IPS DF 4.7 (cell line): ENCODE measurements around the gene OTOF.
"Not testable (repeated sequence)": the region's sequence is repeated elsewhere in the genome, so short reads cannot be mapped to it uniquely, and the experiment has no call there.

Experiments
- DNase-seq: peaks from one replicate; pipeline ENCODE4 v3.0.0-alpha.2; 2013; ENCODE audit warnings: low spot score; ENCODE audit errors: extremely low read depth

Gene OTOF

DNA sequence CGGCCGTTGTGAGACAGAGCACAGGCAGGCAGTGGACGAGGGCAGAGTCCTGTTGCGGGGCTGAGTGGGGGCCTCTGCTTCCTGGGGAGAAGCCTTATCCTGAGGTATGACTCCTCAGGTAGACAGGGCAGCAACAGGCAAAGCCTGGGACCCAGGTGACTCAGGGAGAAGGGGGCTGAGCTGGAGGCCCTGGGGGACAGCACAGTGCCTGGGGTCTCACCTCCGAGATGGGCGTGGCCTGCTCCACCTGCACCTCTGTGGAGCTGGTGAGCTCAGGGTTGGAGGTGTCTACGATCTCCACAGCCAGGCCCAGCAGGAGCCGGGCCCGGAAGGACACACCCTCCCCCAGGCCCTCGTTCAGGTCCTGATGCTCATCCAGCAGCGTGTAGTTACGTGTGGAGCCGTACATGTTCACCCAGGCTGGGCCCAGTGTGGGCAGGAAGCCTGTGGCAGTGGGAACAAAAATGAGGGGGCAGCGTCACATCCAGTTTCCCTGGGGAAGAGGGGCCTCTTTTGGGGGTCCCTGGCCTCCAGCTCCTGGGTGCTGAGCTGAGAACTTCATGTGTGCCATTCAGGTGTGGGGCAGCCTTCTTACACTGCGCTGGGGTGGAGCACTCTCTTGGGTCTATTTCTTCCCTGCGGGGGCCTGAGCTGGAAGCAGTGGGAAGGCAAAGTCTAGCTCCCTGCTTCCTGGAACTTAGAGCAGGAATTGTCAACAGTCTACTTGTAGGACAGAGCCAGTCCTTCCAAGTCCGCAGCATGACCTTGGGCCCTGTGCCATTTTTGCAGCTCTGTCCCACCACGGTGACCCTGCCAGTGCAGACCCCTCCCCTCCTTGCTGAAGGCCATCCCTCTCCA is 2.9 kb upstream of the OTOF start:
- DNase-seq: no peak

DNA sequence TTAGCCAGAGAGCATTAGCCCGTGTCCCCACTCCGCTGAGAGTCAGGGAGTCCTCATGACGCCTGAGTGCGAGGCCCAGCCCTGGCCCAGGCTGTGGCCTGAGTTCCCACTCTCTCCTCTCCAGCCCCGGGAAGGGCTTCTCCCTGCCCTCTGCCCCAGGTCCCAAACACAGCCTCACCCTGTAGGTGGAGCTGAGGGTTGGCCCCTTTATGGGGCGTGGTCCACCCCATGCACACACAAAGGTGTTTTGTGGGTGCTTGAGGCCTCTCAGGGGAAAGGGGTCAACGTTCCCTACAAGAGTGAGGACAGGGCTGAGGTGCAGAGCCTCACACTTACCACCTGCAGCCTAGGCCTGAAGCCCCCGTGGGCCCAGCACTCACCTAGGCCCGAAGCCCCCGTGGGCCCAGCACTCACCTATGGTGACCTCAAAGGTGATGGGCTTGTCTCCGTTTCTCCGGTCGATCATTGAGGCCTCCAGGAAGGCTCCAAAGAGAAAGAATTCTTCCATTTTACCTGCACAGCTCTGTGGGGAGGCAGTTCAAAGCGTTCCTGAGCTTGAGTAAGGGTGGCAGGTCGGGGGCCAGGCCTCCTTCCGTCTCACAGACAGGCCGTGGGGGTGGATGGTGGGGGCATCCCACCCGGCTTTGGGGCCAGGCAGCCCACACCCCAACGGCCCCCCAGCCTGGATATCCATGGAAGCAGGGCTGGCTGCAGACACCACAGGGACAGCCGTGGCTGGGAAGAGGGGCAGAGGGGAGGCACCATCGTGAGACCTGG is 2.1 kb upstream of the OTOF start:
- no peak for DNase-seq

DNA sequence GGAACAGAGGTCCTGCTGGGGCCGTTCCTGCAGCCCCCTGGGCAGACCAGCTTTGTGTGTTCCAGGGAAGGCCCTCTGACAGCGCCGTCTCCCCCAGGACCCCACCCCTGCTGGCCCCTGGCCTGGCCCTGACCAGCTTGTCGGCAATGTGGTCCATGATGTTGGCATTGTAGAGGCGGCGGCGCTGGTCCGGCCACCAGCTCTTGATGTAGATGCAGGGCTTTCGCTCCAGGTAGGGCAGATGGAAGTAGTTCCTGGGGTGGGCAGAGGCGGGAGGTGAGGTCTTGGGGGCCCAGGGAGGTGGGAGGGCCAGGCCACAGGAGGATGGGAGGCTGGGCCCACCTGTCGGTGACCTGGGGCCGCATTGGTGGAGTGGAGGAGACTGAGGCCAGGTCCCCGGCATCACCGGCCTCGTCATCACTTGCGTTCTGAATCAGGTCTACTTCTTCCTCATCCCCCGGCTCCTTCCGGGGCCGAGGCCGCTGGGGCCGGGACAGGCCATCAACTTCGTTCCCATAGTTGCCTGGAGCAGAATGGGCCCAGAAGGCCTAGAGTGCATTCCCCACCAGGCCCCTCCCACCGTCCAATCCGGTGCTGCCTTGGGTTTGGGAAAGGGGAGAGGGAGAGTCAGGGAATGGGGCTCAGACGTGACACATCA is 1.3 kb upstream of the OTOF start:
- DNase-seq: no peak

DNA sequence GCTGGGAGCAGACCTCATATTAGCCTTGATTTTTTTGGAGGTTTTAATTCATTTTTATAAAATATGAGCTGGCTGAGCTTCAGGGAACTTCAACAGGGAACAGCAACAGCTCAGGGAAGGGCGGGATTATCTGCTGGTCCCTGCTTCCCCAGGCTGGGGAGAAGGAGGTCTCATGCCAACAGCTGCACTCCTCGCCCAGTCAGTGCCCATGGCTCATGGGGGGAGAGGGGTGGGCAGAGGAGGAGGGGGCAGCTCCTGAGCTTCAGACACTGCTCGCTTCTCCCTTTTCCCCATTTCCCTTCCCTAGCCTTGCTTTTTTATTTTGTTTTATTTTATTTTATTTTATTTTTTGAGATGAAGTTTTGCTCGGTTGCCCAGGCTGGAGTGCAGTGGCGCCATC is 442 bp upstream of the OTOF start:
- DNase-seq: no peak

DNA sequence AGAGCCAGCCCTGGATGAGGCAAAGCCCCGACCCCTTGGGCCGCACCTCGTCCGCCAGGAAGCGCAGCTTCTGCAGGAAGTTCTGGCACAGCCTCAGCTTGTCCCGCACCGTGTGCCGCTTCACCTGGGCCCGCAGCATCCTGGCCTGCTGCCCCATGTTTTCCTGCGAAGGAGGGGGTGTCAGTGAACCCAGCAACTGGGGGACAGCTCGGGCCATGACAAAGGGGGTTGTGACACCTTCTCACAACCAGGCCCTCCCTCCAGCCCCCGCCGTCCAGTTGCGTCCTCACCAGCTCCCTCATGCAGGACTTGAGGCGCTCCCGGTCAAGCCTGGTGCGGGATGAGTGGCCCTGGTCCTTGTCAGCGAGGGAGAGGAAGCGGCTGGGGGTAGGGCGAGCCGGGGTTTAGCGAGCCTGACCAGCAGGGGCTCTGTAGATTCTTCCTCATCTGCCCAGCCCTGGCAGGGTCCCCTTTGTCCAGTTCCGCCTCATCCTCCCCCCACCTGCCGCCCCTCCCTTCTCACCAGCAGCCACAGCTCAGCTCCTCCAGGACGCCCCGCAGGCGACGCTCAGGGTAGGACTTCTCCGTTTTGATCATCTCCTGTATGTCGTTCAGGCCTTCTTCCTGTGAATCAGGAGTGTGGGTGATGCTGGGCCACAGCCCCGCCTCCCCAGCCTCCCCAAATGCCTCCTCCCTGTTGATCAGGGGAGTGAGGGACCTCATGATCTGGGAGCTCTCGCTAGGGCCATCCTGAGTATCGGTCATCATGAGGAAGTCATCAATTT is 606 bp downstream of the OTOF start:
- DNase-seq: no peak

DNA sequence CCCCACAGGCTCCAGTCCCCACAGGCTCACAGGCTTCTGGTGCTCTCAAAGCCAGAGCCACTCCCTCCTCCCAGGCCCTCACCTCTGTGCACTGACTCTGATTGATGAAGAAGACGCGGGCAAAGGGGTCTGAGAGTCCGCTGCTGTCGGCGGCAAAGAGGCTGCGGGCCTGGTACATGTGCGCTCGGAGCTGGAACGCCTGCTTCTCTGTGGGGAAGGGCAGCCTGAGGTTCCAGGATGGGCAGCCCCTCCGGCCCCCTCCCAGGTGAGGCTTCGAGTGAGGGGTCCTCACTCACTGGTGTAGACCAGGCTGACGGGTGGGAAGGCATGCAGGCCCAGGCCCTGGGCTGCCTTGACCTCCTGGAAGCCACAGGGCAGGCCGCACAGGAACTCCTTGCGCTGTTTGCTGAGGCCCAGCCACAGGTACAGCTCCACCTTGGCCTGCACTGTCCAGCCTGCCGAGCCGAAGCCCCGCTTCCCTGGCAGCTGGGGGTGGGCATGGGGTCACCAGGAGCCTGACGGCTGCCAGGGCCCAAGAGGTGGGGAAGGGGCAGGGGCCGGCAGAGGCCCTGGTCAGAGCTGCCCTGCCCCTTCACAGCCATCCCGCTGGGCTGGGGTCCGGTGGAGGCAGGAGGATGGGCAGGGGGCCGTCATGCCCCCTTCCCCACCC is 2.0 kb downstream of the OTOF start:
- no peak for DNase-seq

DNA sequence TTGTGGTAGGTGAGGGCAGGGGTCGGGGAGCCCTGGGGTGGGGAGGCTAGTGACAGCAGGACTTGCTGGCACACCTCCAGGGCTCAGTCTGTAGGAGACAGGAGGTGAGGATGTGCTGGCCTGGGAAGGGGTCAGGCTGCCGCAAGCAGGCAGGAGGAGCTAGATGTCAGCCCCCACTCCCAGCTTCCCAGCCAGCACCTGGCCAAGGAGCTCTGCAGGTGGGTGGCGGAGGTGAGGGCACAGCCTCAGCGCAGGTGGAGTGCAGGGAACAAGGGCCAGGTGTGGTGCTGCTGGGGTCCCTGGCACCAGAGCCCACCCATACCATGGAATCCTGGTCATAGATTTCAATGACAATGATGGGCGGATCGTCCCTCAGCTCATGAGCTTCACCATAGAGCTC is 2.9 kb downstream of the OTOF start:
- DNase-seq: no peak

DNA sequence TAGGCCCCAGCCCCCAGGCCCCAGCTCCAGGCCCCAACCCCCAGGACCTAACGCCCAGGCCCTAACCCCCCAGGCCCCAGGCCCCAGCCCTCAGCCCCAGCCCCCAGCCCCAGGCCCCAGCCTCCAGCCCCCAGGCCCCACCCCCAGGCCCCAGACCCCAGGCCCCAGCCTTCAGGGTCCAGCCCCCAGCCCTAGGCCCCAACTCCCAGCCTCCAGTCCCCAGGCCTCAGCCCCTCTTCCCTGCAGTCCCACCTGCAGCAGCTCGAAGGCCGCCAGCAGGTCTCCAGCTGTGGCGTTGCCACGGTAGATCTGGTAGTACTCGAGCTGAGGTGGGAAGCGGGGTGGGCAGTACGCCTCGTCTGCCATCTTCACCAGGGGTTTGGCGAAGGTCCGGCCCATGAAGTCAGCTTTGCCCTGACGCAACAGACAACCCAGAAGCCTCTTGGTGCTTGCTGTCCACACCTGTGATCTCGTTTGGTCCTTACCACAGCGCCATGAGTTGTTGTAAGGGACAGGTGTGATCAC is 3.6 kb downstream of the OTOF start:
- DNase-seq: no peak

DNA sequence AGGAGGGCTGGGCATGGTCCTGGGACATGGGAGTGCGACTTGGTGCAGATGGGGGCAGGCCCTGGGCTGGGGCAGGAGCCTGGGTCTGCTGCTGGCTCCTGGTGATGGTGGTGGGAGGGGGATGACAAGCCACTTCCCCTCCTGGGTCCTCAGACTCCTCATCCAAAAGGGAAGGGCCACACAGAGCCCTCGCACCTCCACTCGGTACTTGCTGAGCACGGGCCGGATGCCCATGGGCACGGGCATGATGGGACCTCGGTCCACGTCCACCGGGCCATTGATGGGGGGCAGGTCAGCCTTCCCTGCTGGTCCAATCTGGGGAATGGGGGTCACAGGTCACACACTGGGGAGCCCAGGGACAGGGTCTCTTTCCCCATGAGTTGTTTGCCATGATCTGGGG is 4.1 kb downstream of the OTOF start:
- no peak for DNase-seq

DNA sequence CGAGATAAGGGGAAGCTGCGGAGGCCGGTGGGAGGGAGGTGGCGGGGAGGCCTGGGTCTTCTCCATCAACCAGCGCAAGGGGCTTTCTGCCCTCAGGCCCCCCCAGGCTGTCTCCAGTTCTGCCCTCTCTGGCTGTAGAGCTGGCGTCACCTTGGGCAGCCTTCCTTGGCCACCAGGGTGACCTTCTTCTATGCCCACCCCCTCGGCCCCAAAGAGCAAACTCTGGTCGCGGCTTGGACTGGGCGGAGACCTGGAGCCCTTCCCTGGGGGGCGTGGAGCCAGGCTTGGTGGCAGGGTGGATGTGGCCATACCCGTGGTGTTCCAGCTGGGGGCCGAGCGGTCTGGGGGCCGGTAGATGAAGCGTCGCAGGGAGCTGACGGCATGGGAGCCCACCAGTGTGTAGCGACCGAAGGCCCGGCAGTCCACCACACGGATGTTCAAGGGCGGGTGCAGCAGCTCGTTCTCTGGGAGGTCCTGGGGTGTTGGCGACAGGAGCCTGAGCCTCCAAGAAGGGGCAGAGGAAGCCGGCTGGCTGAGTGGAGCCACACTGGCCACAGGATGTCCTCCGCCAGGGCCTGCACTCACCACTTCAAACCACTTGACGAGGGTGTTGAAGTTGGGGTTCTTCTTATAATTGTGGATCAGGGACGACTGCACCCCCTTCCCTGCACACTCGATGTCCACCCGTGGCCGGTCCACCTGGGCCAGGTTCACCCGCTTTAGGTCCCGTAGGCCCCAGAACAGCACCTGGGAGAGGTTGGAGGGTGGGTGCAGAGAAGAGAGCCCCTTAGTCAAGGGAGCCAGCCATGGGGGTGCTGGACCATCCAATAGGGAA is 4.9 kb downstream of the OTOF start:
- no peak for DNase-seq

DNA sequence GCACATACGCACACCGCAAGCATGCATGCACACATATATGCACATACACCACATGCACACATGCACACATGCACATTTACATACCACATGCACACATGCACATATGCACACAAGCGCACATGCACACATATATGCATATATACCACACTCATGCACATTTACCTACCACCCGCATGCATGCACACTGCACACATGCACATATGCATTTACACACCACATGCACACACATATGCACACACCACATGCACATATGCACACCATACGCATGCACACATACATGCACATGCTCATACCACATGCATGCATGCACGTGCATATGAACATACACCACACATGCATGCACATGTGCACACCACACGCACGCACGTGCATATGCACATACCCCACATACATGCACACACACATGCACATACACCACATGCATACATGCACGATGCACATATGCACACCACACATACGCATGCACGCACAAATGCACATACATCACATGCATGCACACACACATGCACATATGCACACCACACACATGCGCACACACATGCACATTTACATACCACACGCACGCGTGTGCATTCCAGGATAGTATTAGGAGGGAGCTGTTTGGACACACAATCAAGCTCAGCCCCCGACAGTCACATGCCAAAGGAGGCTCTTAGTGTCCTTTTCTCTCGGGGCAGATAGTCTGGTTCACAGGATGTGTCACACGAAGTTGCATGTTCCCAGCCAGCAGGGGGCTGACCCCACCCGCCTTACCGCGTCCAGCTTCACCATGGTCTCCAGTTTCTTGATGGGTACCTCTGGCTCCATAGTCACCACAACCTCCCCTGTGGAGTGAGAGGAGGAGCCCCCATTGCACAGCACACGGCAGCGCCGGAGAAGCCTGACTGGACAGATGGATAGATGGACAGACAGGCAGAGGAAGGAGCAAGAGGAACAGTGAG is 5.9 kb downstream of the OTOF start:
- DNase-seq: no peak

DNA sequence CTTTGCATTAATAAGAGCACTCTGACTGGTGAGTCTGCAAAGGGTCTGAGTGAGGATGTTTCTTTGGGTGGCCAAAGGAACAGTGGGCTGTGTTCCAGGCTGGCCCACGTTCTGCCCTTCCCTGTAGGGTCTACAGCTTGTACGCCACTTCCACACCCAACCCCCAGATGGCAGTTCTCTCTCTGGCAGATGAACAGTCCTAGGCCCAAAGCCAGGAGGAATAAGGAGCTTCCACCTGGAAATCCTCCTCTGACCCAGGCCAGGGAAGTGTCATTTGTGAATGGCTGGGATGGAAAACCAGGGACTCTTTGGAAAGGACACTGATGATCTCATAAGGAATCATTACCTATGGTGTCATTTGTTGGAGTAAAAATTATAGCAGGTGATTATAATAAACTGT is 6.6 kb downstream of the OTOF start:
- DNase-seq: no peak

DNA sequence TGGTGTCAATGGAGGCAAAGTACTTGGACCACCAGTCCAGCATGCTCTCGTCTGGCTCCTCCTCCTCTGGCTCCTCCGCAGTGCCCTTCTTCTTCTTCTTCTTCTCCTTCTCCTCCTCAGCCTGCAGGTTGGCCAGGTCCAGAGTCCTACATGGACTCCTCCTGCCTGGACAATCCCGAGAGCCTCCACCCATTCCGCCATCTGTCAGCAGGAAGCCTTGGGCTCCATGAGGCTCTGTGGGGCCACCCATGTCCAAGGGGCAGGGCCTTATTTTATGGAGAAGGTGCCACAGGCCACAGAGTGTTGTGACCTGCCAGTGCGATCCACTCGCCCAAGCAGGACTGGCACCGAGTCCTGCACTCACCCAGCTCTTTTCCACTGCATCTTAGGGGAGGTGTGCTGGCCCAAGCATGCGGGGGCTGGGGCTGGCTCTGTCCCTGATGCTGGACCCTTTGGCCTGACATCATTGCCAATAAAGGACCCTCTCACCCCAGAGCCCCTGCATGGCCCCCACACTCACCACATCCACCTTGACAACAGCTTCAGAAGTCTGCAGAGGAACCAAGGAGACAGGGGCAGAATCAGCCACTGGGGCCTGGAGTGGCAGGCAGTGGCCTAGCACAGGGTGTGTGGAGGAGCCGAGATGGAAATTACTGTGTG is 7.2 kb downstream of the OTOF start:
- no peak for DNase-seq

DNA sequence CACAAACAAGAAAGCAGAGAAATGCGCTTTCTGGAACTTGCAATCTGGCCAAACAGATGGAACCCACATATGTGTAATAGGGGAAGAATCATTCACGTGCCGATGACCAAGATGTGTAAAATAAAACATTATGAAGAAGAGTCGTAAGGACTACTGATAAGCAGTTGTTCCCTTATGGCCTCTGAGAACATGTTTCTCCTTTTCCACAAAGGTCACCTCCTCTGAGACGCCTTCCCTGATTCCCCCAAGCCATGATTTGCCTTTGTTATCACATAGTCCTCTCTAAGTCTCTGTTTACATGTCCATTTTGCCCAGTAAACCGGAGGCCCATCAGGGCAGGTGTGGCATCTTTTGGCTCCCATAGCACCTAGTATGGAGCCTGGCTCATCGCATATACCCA is 8.0 kb downstream of the OTOF start:
- DNase-seq: no peak

DNA sequence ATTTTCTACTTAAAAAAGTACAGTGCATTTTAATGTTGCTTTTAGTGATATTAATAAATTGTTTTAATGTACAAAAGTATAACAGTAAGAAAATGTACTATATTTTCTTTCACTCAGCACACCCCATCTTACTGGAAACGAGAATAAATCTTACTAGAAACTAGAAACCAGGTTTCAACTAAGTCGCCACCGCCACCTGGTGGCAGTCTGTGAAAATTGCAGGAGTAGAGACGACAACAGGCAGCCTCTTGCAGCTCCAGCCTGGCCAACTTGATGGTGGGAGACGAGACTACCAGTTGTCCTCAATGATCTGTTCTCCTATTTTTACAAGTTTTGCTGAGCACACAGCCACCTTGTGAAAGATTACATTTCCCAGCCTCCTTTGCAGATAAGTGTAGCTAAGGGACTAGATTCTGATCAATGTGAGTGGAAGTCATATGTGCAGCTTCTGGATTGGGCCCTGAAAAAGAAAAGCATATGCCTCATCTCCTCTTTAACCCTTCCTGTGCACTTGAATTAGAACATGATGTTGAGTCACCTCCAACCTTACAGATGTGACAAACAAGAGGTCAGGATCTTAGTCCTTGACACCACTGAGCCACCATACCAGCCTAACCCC is 8.7 kb downstream of the OTOF start:
- no peak for DNase-seq

DNA sequence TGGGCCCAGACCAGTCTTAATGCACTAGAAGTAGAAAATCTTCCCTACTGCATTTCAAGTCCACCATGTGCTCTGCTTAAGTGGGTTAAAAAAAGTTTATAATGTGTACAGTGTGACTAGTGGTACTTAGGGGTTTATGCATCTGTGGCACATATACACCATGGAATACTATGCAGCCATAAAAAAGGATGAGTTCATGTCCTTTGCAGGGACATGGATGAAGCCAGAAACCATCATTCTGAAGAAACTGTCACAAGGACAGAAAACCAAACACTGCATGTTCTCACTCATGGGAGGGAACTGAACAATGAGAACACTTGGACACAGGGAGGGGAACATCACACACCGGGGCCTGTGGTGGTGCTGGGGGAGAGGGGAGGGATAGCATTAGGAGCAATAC is 9.4 kb downstream of the OTOF start:
- not testable (repeated sequence) for DNase-seq

DNA sequence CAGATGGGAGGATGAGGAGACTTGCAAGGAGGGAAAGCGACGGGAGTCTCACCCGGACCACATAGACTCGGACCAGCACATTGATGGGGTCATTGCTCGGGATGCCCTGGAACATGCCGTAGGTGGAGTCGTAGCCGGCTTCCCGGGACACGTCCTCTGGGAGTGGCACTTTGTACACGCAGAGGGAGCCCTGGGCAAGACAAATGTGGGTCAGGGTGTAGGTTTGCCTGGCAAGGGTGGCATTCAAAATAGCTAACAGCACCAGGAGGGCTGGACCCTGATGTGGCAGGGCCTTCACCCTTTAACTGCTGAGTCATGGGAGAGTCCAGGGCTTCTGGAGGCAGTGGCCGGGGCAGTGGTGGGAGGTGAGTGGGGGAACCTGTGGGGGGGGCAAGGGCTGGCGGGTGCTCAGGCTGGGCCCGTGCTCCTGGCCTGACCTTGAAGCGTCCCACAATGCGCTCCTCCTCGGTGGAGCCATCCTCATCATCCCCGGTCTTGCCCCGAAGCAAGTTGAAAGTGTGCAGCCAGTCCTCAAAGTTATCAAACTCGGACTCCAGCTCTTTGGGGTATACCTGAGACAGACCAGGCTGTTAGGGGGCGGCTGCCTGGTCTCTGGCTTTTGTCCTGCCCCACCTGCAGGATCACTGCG is 11.1 kb downstream of the OTOF start:
- no peak for DNase-seq
